ENCODE results near the gene GALR2.

The GALR2 gene

GRCh38 chr17:76046064-76046463 lies 28.5 kb upstream of the GALR2 start:
- H3K27ac ChIP-seq = no peak overlapping the region
- no peak for TF ChIP-seq ZFX (IDR thresholded peaks at IDR 0.05; ENCODE audit: borderline replicate concordance)
- TF ChIP-seq CTCF (IDR thresholded peaks at IDR 0.05) = no peak

DNA sequence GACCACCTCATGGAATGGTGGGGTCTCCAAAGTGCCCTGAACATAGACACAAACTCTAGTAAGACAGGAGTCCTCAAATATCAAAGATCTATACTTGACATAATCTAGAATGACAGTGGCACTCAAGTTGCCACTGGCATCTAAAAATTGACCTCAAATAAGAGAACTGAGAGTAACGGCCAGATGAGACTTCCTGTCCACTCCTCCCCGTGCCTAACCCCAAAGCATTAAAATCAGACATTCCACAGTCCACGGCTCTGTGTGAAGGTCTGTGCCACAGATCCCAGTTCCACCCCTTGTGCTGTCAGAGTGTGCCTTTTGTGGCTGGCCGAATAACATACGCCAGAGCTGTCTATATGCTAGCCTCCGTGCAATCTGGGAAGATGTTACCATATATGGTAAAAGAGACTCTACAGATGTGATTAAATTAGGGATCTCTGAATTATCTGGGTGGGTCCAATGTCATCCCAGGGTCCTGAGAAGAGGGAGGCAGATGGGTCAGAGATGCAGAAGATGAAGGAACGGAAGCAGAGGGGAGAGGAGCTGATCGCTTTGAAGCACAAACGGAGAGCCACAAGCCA lies 26.5 kb upstream of the GALR2 start:
- no peak overlapping the region for H3K27ac ChIP-seq

GRCh38 chr17:76048711-76049110 lies 25.9 kb upstream of the GALR2 start:
- H3K27ac ChIP-seq = no peak overlapping the region
- no peak for TF ChIP-seq CTCF (IDR thresholded peaks at IDR 0.05)
- no peak for TF ChIP-seq ZFX (IDR thresholded peaks at IDR 0.05; ENCODE audit: borderline replicate concordance)

More for the DNA sequence above, 26.5 kb upstream of the GALR2 start:
- TF ChIP-seq CTCF (IDR thresholded peaks at IDR 0.05) = no peak
- TF ChIP-seq ZFX (IDR thresholded peaks at IDR 0.05; ENCODE audit: borderline replicate concordance) = no peak

DNA sequence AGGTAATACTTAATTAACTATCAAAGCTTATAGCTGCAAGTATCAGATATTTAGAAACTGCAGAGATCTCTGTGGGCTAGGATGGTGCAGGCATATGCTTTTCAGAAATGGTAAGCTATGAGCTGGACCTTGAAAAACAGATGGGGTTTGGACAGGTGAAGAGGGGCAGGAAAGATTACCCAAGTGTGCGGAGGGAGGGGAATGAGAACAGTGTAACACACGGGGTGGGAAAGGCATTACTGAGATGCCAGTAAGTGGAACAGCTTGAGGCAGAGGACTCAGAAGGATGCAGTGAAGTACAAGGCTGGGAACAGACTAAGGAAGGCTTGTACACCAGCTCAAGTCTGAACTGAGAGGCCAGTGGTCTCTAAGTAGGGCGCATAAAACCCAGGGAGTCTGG lies 25.3 kb upstream of the GALR2 start:
- no peak overlapping the region for H3K27ac ChIP-seq
- TF ChIP-seq ZFX (IDR thresholded peaks at IDR 0.05; ENCODE audit: borderline replicate concordance) = no peak

GRCh38 chr17:76049836-76050537 lies 24.6 kb upstream of the GALR2 start:
- no peak overlapping the region for H3K27ac ChIP-seq
- TF ChIP-seq CTCF (IDR thresholded peaks at IDR 0.05) = no peak
- no peak for TF ChIP-seq ZFX (IDR thresholded peaks at IDR 0.05; ENCODE audit: borderline replicate concordance)

GRCh38 chr17:76050538-76051467 lies 23.8 kb upstream of the GALR2 start:
- TF ChIP-seq ZFX (IDR thresholded peaks at IDR 0.05; ENCODE audit: borderline replicate concordance) (no peak), CTCF (IDR thresholded peaks at IDR 0.05) (no peak)
- H3K27ac ChIP-seq = no peak overlapping the region

GRCh38 chr17:76051561-76051960 lies 23.0 kb upstream of the GALR2 start:
- no peak overlapping the region for H3K27ac ChIP-seq
- TF ChIP-seq CTCF (IDR thresholded peaks at IDR 0.05) = no peak
- no peak for TF ChIP-seq ZFX (IDR thresholded peaks at IDR 0.05; ENCODE audit: borderline replicate concordance)
